H9 (cell line): Measurements from ENCODE around the gene SIPA1L3. TPM values are rescaled to one million over a fixed set of nuclear protein-coding genes. Genes with fewer than 3 reads are reported as not detected.

Source experiments
- DNase-seq: peaks from one replicate; pipeline ENCODE4 v3.0.0-alpha.2; 2017
- H2AFZ ChIP-seq: one replicate; pipeline ENCODE4 v1.6.1; 2013; ENCODE audit warnings: mild to moderate bottlenecking, low read length, control low read depth, moderate library complexity
- H2AK5ac ChIP-seq: 2 replicates; pipeline ENCODE4 v1.6.1; 2013; ENCODE audit warnings: low read length, control low read depth, mixed read lengths; ENCODE audit not compliant: insufficient read length
- H2BK120ac ChIP-seq: one replicate; pipeline ENCODE4 v1.6.1; 2013; ENCODE audit warnings: low read depth, mild to moderate bottlenecking, low read length, control low read depth, inconsistent platforms; ENCODE audit not compliant: poor library complexity, severe bottlenecking
- H2BK12ac ChIP-seq: 2 replicates; pipeline ENCODE4 v1.6.1; 2013; ENCODE audit warnings: low read length, control low read depth, mixed read lengths, low read depth; ENCODE audit not compliant: insufficient read length
- H2BK15ac ChIP-seq: 2 replicates; pipeline ENCODE4 v1.6.1; 2013; ENCODE audit warnings: low read depth, low read length, control low read depth
- H2BK20ac ChIP-seq: one replicate; pipeline ENCODE4 v1.6.1; 2013; ENCODE audit warnings: low read depth, mild to moderate bottlenecking, low read length, control low read depth, inconsistent platforms; ENCODE audit not compliant: poor library complexity, severe bottlenecking
- H2BK5ac ChIP-seq: 2 replicates; pipeline ENCODE4 v1.6.1; 2013; ENCODE audit warnings: low read length, control low read depth, mixed read lengths; ENCODE audit not compliant: insufficient read length
- H3K14ac ChIP-seq: 2 replicates; pipeline ENCODE4 v1.6.1; 2013; ENCODE audit warnings: low read length, control low read depth; ENCODE audit not compliant: insufficient read depth
- H3K18ac ChIP-seq: 2 replicates; pipeline ENCODE4 v1.6.1; 2013; ENCODE audit warnings: low read depth, mild to moderate bottlenecking, mixed read lengths, low read length, control low read depth; ENCODE audit not compliant: insufficient read length
- H3K23ac ChIP-seq: 2 replicates; pipeline ENCODE4 v1.6.1; 2013; ENCODE audit warnings: low read length, control low read depth, mixed read lengths, low read depth; ENCODE audit not compliant: insufficient read length
- H3K23me2 ChIP-seq: 2 replicates; pipeline ENCODE4 v1.6.1; 2013; ENCODE audit warnings: low read depth, mild to moderate bottlenecking, mixed read lengths, low read length, control low read depth; ENCODE audit not compliant: insufficient read length, poor library complexity, severe bottlenecking
- H3K27ac ChIP-seq: 2 replicates; pipeline ENCODE4 v1.5.1; 2013; ENCODE audit warnings: low read length, control low read depth, mixed read lengths, low read depth; ENCODE audit not compliant: insufficient read length
- H3K27me3 ChIP-seq: 2 replicates; pipeline ENCODE4 v1.6.1; 2013; ENCODE audit warnings: low read length, control low read depth, inconsistent platforms; ENCODE audit not compliant: insufficient read depth
- H3K4ac ChIP-seq: 2 replicates; pipeline ENCODE4 v1.6.1; 2013; ENCODE audit warnings: low read depth, mild to moderate bottlenecking, control low read depth, inconsistent platforms, low read length, moderate library complexity
- H3K4me1 ChIP-seq: 2 replicates; pipeline ENCODE4 v1.6.1; 2013; ENCODE audit warnings: low read length, control low read depth, inconsistent platforms; ENCODE audit not compliant: insufficient read depth
- H3K4me2 ChIP-seq: 2 replicates; pipeline ENCODE4 v1.6.1; 2013; ENCODE audit warnings: low read length, control low read depth, mixed read lengths; ENCODE audit not compliant: insufficient read length, insufficient read depth
- H3K56ac ChIP-seq: 2 replicates; pipeline ENCODE4 v1.6.1; 2013; ENCODE audit warnings: low read depth, mild to moderate bottlenecking, mixed read lengths, low read length, control low read depth; ENCODE audit not compliant: insufficient read length
- H3K79me1 ChIP-seq: 2 replicates; pipeline ENCODE4 v1.6.1; 2013; ENCODE audit warnings: low read depth, mild to moderate bottlenecking, moderate library complexity, low read length, control low read depth, inconsistent platforms; ENCODE audit not compliant: insufficient read depth, poor library complexity, severe bottlenecking
- H3K79me2 ChIP-seq: 2 replicates; pipeline ENCODE4 v1.6.1; 2013; ENCODE audit warnings: low read length, control low read depth, inconsistent platforms; ENCODE audit not compliant: insufficient read depth
- H3K9ac ChIP-seq: 2 replicates; pipeline ENCODE4 v1.6.1; 2013; ENCODE audit warnings: low read length, control low read depth, mixed read lengths; ENCODE audit not compliant: insufficient read length; ENCODE audit errors: extremely low read depth
- H3K9me3 ChIP-seq: one replicate; pipeline ENCODE4 v1.6.1; 2013; ENCODE audit warnings: low read depth, low read length, inconsistent platforms; ENCODE audit not compliant: control insufficient read depth
- H3T11ph ChIP-seq: one replicate; pipeline ENCODE4 v1.6.1; 2013; ENCODE audit warnings: mild to moderate bottlenecking, low read length, control low read depth, inconsistent platforms
- H4K20me1 ChIP-seq: one replicate; pipeline ENCODE4 v1.6.1; 2013; ENCODE audit not compliant: control insufficient read depth, insufficient read length, insufficient read depth
- H4K5ac ChIP-seq: 2 replicates; pipeline ENCODE4 v1.6.1; 2013; ENCODE audit warnings: low read depth, mild to moderate bottlenecking, mixed read lengths, low read length, control low read depth; ENCODE audit not compliant: insufficient read length
- H4K8ac ChIP-seq: replicated peaks from 2 replicates; pipeline ENCODE4 v1.6.1; 2013; ENCODE audit warnings: low read length, control low read depth, mixed read lengths, low read depth; ENCODE audit not compliant: insufficient read length
- H4K91ac ChIP-seq: 2 replicates; pipeline ENCODE4 v1.6.1; 2013; ENCODE audit warnings: low read depth, mild to moderate bottlenecking, moderate library complexity, mixed read lengths, low read length, control low read depth; ENCODE audit not compliant: insufficient read length
- H3K27ac Mint-ChIP-seq, 3 experiments: 2 replicates in 2 of 3; 3 replicates in 1 of 3; pipeline ENCODE4 v1.8.0; 2020 to 2021; ENCODE audit warnings: mixed read lengths in 3 of 3, mild to moderate bottlenecking in 1 of 3, moderate library complexity in 1 of 3
- H3K27me3 Mint-ChIP-seq: 2 replicates; pipeline ENCODE4 v1.8.0; 2021; ENCODE audit warnings: low read depth, mild to moderate bottlenecking, moderate library complexity, mixed read lengths
- H3K36me3 Mint-ChIP-seq, 3 experiments: 2 replicates in 2 of 3; 3 replicates in 1 of 3; pipeline ENCODE4 v1.8.0; 2020 to 2021; ENCODE audit warnings: low read depth in 3 of 3, mixed read lengths in 3 of 3; ENCODE audit not compliant: insufficient read depth in 1 of 3
- H3K4me1 Mint-ChIP-seq, 2 experiments: 2 replicates each; pipeline ENCODE4 v1.8.0; 2020; ENCODE audit warnings: mixed read lengths in 2 of 2
- H3K4me3 Mint-ChIP-seq, 2 experiments: 2 replicates in 1 of 2; 3 replicates in 1 of 2; pipeline ENCODE4 v1.8.0; 2020 to 2021; ENCODE audit warnings: mild to moderate bottlenecking in 2 of 2, mixed read lengths in 2 of 2, moderate library complexity in 1 of 2
- H3K9me3 Mint-ChIP-seq, 2 experiments: 2 replicates in 1 of 2; 3 replicates in 1 of 2; pipeline ENCODE4 v1.8.0; 2020; ENCODE audit warnings: mild to moderate bottlenecking in 2 of 2, mixed read lengths in 2 of 2, moderate library complexity in 1 of 2
- CTCF ChIP-seq: fragments of 200-600 bp; sonication (generic); conservative IDR thresholded peaks from 3 replicates; pipeline ENCODE4 v1.8.0; 2021; ENCODE audit warnings: antibody characterized with exemption, mild to moderate bottlenecking
- WGBS: extraction: QIAGEN DNeasy Blood & Tissue Kit; methylation state at CpG from one replicate; pipeline ENCODE4 v1.1.7; 2013; ENCODE audit warnings: missing lambda C conversion rate, low lambda C conversion rate, mixed read lengths; ENCODE audit not compliant: insufficient read length; ENCODE audit errors: extremely low coverage; 5-methylcytosine and 5-hydroxymethylcytosine counted together
- total RNA-seq: library from RNA; stranded (reverse); gene quantifications from 2 replicates; pipeline ENCODE4 v1.2.1, GENCODE V29; 2021

The SIPA1L3 gene
- total RNA-seq, 1 experiment from 2014 or later = 40.1 TPM

- Histone ChIP-seq H3K14ac (no peak overlapping the region), H4K8ac (no peak overlapping the region), H2AFZ (no peak overlapping the region), H3K9ac (no peak overlapping the region), H2BK120ac (no peak overlapping the region), H3K23ac (no peak overlapping the region), H3K27ac (no peak overlapping the region), H3K4ac (no peak overlapping the region), H2AK5ac (no peak overlapping the region), H3K4me2 (no peak overlapping the region), H2BK20ac (no peak overlapping the region), H4K5ac (no peak overlapping the region), H3K27me3 (no peaks in the 10 kb centered on the region), H4K91ac (no peak overlapping the region), H3T11ph (no peak overlapping the region), H4K20me1 (no peaks in the 10 kb centered on the region), H3K56ac (no peak overlapping the region), H3K18ac (no peak overlapping the region), H3K23me2 (no peaks in the 10 kb centered on the region), H2BK12ac (no peak overlapping the region), H2BK15ac (no peak overlapping the region), H2BK5ac (no peak overlapping the region), H3K4me1 (peaks cover 7% of the 10 kb centered on the region; the same call in 1 of the 2 replicates), H3K79me2 (peaks cover 3% of the 10 kb centered on the region; the same call in 1 of the 2 replicates), H3K9me3 (no peaks in the 10 kb centered on the region), H3K79me1 (no peaks in the 10 kb centered on the region)
- Mint-ChIP-seq H3K27me3 (peaks cover 1% of the 10 kb centered on the region; the same call in 1 of the 2 replicates), H3K4me1 (peaks cover 36 to 41% of the 10 kb centered on the region in 2 experiments), H3K9me3 (no peaks in the 10 kb centered on the region), H3K36me3 (peaks cover 12 to 23% (median 15%) of the 10 kb centered on the region in 3 experiments), H3K4me3 (no peak overlapping the region), H3K27ac (no peak overlapping the region; a peak in 1 of 7 replicates)
- TF ChIP-seq CTCF = no peak
- DNase-seq = no peak
- WGBS = no CpG with 5 or more reads among the region's 2 CpGs
Observed at GRCh38 chr19:38031423-38031770, 124.4 kb downstream of the SIPA1L3 start.
